ENCODE results near the gene MRPL10.

The MRPL10 gene

GRCh38 chr17:47839071-47839470 lies 7.7 kb upstream of the MRPL10 start:
- Histone ChIP-seq H3K36me3 (ENCODE audit: insufficient read depth, insufficient read length, low read length) (peaks cover 46% of the 10 kb centered on the region), H3K9ac (ENCODE audit: insufficient read length, low read depth) (no peak overlapping the region), H3K4me1 (ENCODE audit: insufficient read depth, insufficient read length) (peaks cover 18% of the 10 kb centered on the region), H3K27me3 (ENCODE audit: insufficient read depth, insufficient read length) (no peaks in the 10 kb centered on the region), H3K4me3 (ENCODE audit: insufficient read length, low read depth) (no peak overlapping the region), H3K9me3 (ENCODE audit: insufficient read depth, low read length) (no peaks in the 10 kb centered on the region)
- no peak for DNase-seq (ENCODE audit: low read depth, low spot score)
- TF ChIP-seq SUZ12 (IDR thresholded peaks at IDR 0.05; ENCODE audit: extremely low read depth, insufficient read depth, insufficient read length) (no peak), ZNF274 (IDR thresholded peaks at IDR 0.05; ENCODE audit: low read depth, low read length) (no peak), YY1 (IDR thresholded peaks at IDR 0.05; ENCODE audit: insufficient read depth, insufficient read length) (no peak)

GRCh38 chr17:47838636-47839035 lies 7.3 kb upstream of the MRPL10 start:
- H3K9me3 ChIP-seq (ENCODE audit: insufficient read depth, low read length), result no peaks in the 10 kb centered on the region
- H3K27me3 ChIP-seq (ENCODE audit: insufficient read depth, insufficient read length), result no peaks in the 10 kb centered on the region
- no peak overlapping the region for H3K9ac ChIP-seq (ENCODE audit: insufficient read length, low read depth)
- TF ChIP-seq ZNF274 (IDR thresholded peaks at IDR 0.05; ENCODE audit: low read depth, low read length) (no peak), YY1 (IDR thresholded peaks at IDR 0.05; ENCODE audit: insufficient read depth, insufficient read length) (no peak), SUZ12 (IDR thresholded peaks at IDR 0.05; ENCODE audit: extremely low read depth, insufficient read depth, insufficient read length) (no peak)
- H3K36me3 ChIP-seq (ENCODE audit: insufficient read depth, insufficient read length, low read length), result peaks cover 46% of the 10 kb centered on the region
- no peak for DNase-seq (ENCODE audit: low read depth, low spot score)
- H3K4me1 ChIP-seq (ENCODE audit: insufficient read depth, insufficient read length), result peaks cover 17% of the 10 kb centered on the region
- no peak overlapping the region for H3K4me3 ChIP-seq (ENCODE audit: insufficient read length, low read depth)

GRCh38 chr17:47837401-47838039 lies 6.2 kb upstream of the MRPL10 start:
- TF ChIP-seq YY1 (IDR thresholded peaks at IDR 0.05; ENCODE audit: insufficient read depth, insufficient read length) (no peak), SUZ12 (IDR thresholded peaks at IDR 0.05; ENCODE audit: extremely low read depth, insufficient read depth, insufficient read length) (no peak), ZNF274 (IDR thresholded peaks at IDR 0.05; ENCODE audit: low read depth, low read length) (no peak)
- H3K36me3 ChIP-seq (ENCODE audit: insufficient read depth, insufficient read length, low read length), result peaks cover 46% of the 10 kb centered on the region
- DNase-seq (ENCODE audit: low read depth, low spot score), result no peak
- no peaks in the 10 kb centered on the region for H3K9me3 ChIP-seq (ENCODE audit: insufficient read depth, low read length)
- no peaks in the 10 kb centered on the region for H3K27me3 ChIP-seq (ENCODE audit: insufficient read depth, insufficient read length)
- no peak overlapping the region for H3K4me3 ChIP-seq (ENCODE audit: insufficient read length, low read depth)
- H3K4me1 ChIP-seq (ENCODE audit: insufficient read depth, insufficient read length), result peaks cover 13% of the 10 kb centered on the region
- peak overlapping the region; percentile 28 for H3K9ac ChIP-seq (ENCODE audit: insufficient read length, low read depth)

GRCh38 chr17:47836601-47837000 lies 5.3 kb upstream of the MRPL10 start:
- no peak overlapping the region for H3K9ac ChIP-seq (ENCODE audit: insufficient read length, low read depth)
- no peak for DNase-seq (ENCODE audit: low read depth, low spot score)
- peaks cover 12% of the 10 kb centered on the region for H3K4me1 ChIP-seq (ENCODE audit: insufficient read depth, insufficient read length)
- no peaks in the 10 kb centered on the region for H3K27me3 ChIP-seq (ENCODE audit: insufficient read depth, insufficient read length)
- no peaks in the 10 kb centered on the region for H3K9me3 ChIP-seq (ENCODE audit: insufficient read depth, low read length)
- no peak for TF ChIP-seq SUZ12 (IDR thresholded peaks at IDR 0.05; ENCODE audit: extremely low read depth, insufficient read depth, insufficient read length)
- TF ChIP-seq ZNF274 (IDR thresholded peaks at IDR 0.05; ENCODE audit: low read depth, low read length), result no peak
- no peak for TF ChIP-seq YY1 (IDR thresholded peaks at IDR 0.05; ENCODE audit: insufficient read depth, insufficient read length)
- peaks cover 46% of the 10 kb centered on the region for H3K36me3 ChIP-seq (ENCODE audit: insufficient read depth, insufficient read length, low read length)
- H3K4me3 ChIP-seq (ENCODE audit: insufficient read length, low read depth), result no peak overlapping the region

- Histone ChIP-seq H3K9ac (ENCODE audit: insufficient read length, low read depth) (no peak overlapping the region), H3K9me3 (ENCODE audit: insufficient read depth, low read length) (no peaks in the 10 kb centered on the region), H3K36me3 (ENCODE audit: insufficient read depth, insufficient read length, low read length) (peaks cover 52% of the 10 kb centered on the region), H3K4me3 (ENCODE audit: insufficient read length, low read depth) (no peak overlapping the region), H3K4me1 (ENCODE audit: insufficient read depth, insufficient read length) (peaks cover 6% of the 10 kb centered on the region), H3K27me3 (ENCODE audit: insufficient read depth, insufficient read length) (no peaks in the 10 kb centered on the region)
- TF ChIP-seq SUZ12 (IDR thresholded peaks at IDR 0.05; ENCODE audit: extremely low read depth, insufficient read depth, insufficient read length) (no peak), YY1 (IDR thresholded peaks at IDR 0.05; ENCODE audit: insufficient read depth, insufficient read length) (no peak), ZNF274 (IDR thresholded peaks at IDR 0.05; ENCODE audit: low read depth, low read length) (no peak)
- DNase-seq (ENCODE audit: low read depth, low spot score), result no peak
Observed at GRCh38 chr17:47834756-47835155, 3.4 kb upstream of the MRPL10 start.

- Histone ChIP-seq H3K4me3 (ENCODE audit: insufficient read length, low read depth) (peak overlapping the region; percentile 100), H3K36me3 (ENCODE audit: insufficient read depth, insufficient read length, low read length) (peaks cover 48% of the 10 kb centered on the region), H3K4me1 (ENCODE audit: insufficient read depth, insufficient read length) (no peaks in the 10 kb centered on the region), H3K9ac (ENCODE audit: insufficient read length, low read depth) (peak overlapping the region; percentile 14), H3K9me3 (ENCODE audit: insufficient read depth, low read length) (no peaks in the 10 kb centered on the region), H3K27me3 (ENCODE audit: insufficient read depth, insufficient read length) (no peaks in the 10 kb centered on the region)
- no peak for DNase-seq (ENCODE audit: low read depth, low spot score)
- TF ChIP-seq SUZ12 (IDR thresholded peaks at IDR 0.05; ENCODE audit: extremely low read depth, insufficient read depth, insufficient read length), result no peak
- TF ChIP-seq YY1 (IDR thresholded peaks at IDR 0.05; ENCODE audit: insufficient read depth, insufficient read length), result no peak
- TF ChIP-seq ZNF274 (IDR thresholded peaks at IDR 0.05; ENCODE audit: low read depth, low read length), result no peak
Observed at GRCh38 chr17:47831934-47832327, 590 bp upstream of the MRPL10 start.

GRCh38 chr17:47830396-47831002 lies 842 bp downstream of the MRPL10 start:
- Histone ChIP-seq H3K4me1 (ENCODE audit: insufficient read depth, insufficient read length) (no peaks in the 10 kb centered on the region), H3K4me3 (ENCODE audit: insufficient read length, low read depth) (peak overlapping the region; percentile 100), H3K27me3 (ENCODE audit: insufficient read depth, insufficient read length) (no peaks in the 10 kb centered on the region), H3K9ac (ENCODE audit: insufficient read length, low read depth) (peak overlapping the region; percentile 98), H3K36me3 (ENCODE audit: insufficient read depth, insufficient read length, low read length) (peaks cover 46% of the 10 kb centered on the region), H3K9me3 (ENCODE audit: insufficient read depth, low read length) (no peaks in the 10 kb centered on the region)
- TF ChIP-seq ZNF274 (IDR thresholded peaks at IDR 0.05; ENCODE audit: low read depth, low read length), result no peak
- no peak for TF ChIP-seq SUZ12 (IDR thresholded peaks at IDR 0.05; ENCODE audit: extremely low read depth, insufficient read depth, insufficient read length)
- TF ChIP-seq YY1 (IDR thresholded peaks at IDR 0.05; ENCODE audit: insufficient read depth, insufficient read length), result no peak
- DNase-seq (ENCODE audit: low read depth, low spot score), result no peak
